K562 treated with DMSO at 1 percent for 48 hours (cell line): ENCODE data around the gene PILRA. TPM values are rescaled to one million over a fixed set of nuclear protein-coding genes. Genes with fewer than 3 reads are reported as not detected.

Experiments used
- total RNA-seq: library from RNA; unstranded; fragments of 300-600 nt; gene quantifications from 2 replicates; pipeline ENCODE4 v1.2.3, GENCODE V29; 2022; ENCODE audit warnings: low replicate concordance; ENCODE audit errors: extremely low read depth

The PILRA gene
- not detected in 2 replicates for total RNA-seq

GRCh38 chr7:100373261-100373831 lies at the start of gene PILRA:
Gene PILRA, plus strand, starts transcription at chr7:100373487. Its CDS starts 170 bp downstream, at chr7:100373657.

GRCh38 chr7:100358027-100358856 lies 15.0 kb upstream of the PILRA start, which contains the start of gene PILRB:
Gene PILRB, plus strand, starts transcription at chr7:100358117. Its CDS starts 186 bp downstream, at chr7:100358303.

GRCh38 chr7:100428199-100428966 lies 55.1 kb downstream of the PILRA start, which contains the start of gene ZCWPW1:
Gene ZCWPW1, minus strand, starts transcription at chr7:100428703. Its CDS starts 8,054 bp downstream, at chr7:100420649.

GRCh38 chr7:100429637-100430492 lies 56.6 kb downstream of the PILRA start, which contains the start of gene MEPCE:
Gene MEPCE, plus strand, starts transcription at chr7:100429831. Its CDS starts 188 bp downstream, at chr7:100430019.

Other genes with a start within 250 kb of the PILRA start
- not detected in 2 replicates for gene MBLAC1, start 246.5 kb upstream of the PILRA start, total RNA-seq
- gene LAMTOR4, start 224.6 kb upstream of the PILRA start, total RNA-seq = 1,877 TPM in 1 of 2 replicates, not detected in the other
- gene TRAPPC14, start 214.8 kb upstream of the PILRA start, total RNA-seq = not detected in 2 replicates
- not detected in 2 replicates for gene GAL3ST4, start 204.9 kb upstream of the PILRA start, total RNA-seq
- gene GPC2, start 196.1 kb upstream of the PILRA start, total RNA-seq = not detected in 2 replicates
- gene STAG3, start 195.6 kb upstream of the PILRA start, total RNA-seq = not detected in 2 replicates
- gene PVRIG, start 153.5 kb upstream of the PILRA start, total RNA-seq = not detected in 2 replicates
- not detected in 2 replicates for gene SPDYE3, start 65.8 kb upstream of the PILRA start, total RNA-seq
- gene PILRB, start 15.4 kb upstream of the PILRA start, total RNA-seq = not detected in 2 replicates
- gene ZCWPW1, start 55.2 kb downstream of the PILRA start, total RNA-seq = not detected in 2 replicates
- not detected in 2 replicates for gene MEPCE, start 56.3 kb downstream of the PILRA start, total RNA-seq
- not detected in 2 replicates for gene PPP1R35, start 63.0 kb downstream of the PILRA start, total RNA-seq
- not detected in 2 replicates for gene SPACDR, start 90.8 kb downstream of the PILRA start, total RNA-seq
- 576 TPM in 1 of 2 replicates, not detected in the other for gene TSC22D4, start 105.7 kb downstream of the PILRA start, total RNA-seq
- not detected in 2 replicates for gene NYAP1, start 110.4 kb downstream of the PILRA start, total RNA-seq
- not detected in 2 replicates for gene AGFG2, start 165.7 kb downstream of the PILRA start, total RNA-seq
- not detected in 2 replicates for gene SAP25, start 200.4 kb downstream of the PILRA start, total RNA-seq
- not detected in 2 replicates for gene LRCH4, start 212.6 kb downstream of the PILRA start, total RNA-seq
- gene FBXO24, start 212.8 kb downstream of the PILRA start, total RNA-seq = not detected in 2 replicates
- not detected in 2 replicates for gene PCOLCE, start 228.9 kb downstream of the PILRA start, total RNA-seq
- not detected in 2 replicates for gene MOSPD3, start 239.1 kb downstream of the PILRA start, total RNA-seq